ENCODE measurements around the gene TNMD.
"Not testable (repeated sequence)": the region's sequence is repeated elsewhere in the genome, so short reads cannot be mapped to it uniquely, and the experiment has no call there.

TNMD gene

DNA sequence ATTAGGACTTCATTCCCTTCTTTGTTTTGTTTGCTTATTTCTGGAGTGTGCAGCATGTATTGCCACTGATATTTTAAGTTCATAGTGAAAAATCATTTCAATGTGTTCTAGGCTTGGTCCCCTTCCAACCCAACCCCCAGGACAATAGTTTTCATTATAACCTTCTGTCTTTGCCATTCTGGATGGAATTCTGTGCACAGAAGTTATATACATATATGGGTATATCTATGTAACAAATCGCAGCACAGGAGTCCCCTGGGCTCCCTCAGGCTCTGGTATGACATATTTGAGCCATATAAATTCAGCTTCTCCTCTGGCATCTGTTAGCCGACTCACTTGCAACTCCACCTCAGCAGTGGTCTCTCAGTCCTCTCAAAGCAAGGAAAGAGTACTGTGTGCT lies at the start of gene TNMD:
TNMD (plus strand) TSS at position 326 of the 400 bp plus-strand sequence. CDS start 83 bp downstream, outside the sequence.
- no peak for DNase-seq

DNA sequence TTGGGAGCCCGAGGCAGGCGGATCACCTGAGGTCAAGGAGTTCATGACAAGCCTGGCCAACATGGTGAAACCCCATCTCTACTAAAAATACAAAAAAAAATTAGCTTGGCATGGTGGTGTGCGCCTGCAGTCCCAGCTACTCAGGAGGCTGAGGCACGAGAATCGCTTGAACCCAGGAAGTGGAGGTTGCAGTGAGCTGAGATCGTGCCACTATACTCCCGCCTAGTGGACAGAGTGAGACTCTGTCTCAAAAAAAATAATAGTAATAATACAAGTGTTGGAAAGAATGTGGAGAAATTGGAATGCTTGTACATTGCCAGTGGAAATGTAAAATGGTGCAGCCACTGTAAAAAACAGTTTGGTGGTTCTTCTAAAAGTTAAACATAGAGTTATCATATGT lies 19.2 kb upstream of the TNMD start:
- not testable (repeated sequence) for DNase-seq

DNA sequence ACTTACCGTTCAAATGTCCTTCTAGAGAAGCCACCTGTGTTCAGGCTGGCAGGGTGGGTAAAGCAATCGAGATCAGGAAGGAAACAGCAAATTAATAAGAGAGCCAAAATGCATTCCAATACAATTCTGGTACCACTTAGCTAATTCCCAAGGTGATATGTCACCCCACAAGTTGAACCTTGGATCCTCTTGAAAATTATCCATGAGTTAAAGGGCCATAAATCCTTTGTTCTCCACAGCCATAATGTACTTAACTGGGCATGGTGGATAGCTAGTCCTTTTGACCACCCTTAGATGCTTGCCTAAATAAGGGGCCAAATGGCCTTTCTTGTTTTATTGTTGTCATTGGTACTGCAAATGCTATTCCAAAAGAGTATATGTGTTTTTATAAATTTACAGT lies 2.0 kb downstream of the TNMD start:
- no peak for DNase-seq

GRCh38 chrX:100587861-100588260 lies 3.1 kb downstream of the TNMD start:
- DNase-seq = no peak

DNA sequence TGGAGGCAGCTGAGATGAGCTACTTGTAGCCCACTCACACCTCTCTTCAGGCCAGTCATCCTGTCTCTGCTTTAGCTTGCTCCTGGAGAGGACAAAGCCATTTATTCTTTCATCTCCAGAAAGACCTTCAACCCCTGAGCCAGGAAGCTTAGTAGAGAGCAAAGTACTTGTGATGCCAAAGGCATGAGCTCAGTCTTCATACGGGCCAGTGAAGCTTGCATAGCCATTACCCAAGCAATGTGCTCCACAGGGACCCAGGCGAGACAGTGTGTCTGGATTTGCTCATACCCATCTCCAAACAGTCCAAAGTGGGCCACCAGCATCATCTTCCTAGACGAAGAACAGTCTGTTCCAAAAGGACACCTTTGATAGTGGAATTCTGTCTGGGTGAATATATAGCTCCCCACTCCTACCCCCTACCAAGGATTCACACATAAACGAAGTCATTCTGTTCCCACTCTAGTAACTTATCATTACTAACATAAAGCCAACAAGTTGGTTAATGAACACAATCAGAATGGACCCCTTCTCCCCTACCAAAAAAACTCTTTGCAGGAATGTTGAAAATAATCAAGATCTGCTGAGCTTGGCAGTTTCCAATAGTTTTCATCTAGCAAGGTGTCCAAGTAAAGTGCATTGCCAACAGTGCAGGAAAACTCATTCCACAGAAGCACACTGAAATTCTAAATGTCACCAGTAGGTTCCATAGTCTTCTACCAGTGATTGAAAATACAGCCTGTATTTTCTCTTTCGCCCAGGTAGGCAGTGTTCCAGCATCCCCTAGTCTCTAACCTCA lies 6.7 kb downstream of the TNMD start:
- DNase-seq = no peak

DNA sequence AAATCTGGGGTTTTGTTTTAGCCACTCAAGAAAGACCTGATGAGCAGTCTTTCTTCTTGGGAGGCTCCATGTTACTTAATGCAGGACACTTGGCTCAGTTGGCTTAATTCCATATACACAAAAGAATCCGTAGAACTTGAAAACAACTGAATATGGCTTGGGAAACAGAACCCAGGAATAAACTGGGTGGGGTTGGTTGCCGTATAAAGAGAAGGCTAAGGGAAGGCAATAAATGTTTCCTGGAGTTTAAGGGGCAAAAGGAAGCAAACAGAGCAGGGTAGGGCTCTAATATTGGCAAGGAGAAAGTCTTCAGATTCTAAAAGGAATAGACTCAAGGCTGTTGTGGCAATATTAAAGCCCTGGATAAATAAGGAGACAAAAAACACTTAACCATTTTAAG lies 8.4 kb downstream of the TNMD start:
- no peak for DNase-seq

DNA sequence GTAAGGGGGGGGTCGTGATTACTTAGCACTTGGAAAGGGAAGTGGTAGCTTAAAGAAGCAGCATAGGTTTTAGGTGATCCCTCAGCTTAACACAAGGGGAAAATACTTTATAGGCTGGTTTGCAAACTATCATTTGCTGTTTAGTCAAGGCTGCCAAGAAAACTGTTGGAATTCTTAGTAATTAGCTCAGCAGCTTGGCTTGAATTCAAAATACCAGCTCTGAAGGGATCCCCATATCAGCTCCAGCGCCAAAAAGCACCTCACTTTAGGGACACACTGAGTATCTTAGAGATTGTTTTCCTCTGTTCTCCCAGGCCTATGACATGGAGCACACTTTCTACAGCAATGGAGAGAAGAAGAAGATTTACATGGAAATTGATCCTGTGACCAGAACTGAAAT lies 8.8 kb downstream of the TNMD start:
- no peak for DNase-seq

GRCh38 chrX:100596601-100597000 lies 11.9 kb downstream of the TNMD start:
- no peak for DNase-seq

- no peak for DNase-seq
Measured at GRCh38 chrX:100599456-100599855, 14.7 kb downstream of the TNMD start.

- no peak for DNase-seq
Measured at GRCh38 chrX:100600340-100600739, 15.6 kb downstream of the TNMD start.

DNA sequence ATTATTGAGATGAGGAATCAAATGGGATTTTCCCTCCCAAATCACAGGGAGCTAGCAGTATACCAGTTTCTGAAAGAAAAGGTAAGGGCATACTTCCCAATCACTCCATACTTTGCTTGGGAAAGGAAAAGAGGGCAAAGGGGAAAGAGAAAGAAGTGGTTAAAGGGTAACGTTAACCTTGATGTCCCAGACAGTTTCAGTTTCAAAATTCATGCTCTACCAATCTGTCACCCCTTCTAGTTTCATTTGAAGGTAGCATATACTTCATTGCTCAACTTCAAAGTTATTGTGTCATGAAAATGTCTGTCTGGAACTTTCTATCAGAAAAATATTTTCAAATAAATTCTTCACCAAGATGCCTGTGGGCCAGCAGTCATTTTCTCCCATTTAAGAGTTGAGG lies 16.0 kb downstream of the TNMD start:
- no peak for DNase-seq

- DNase-seq = no peak
Measured at GRCh38 chrX:100606753-100607152, 22.0 kb downstream of the TNMD start.

DNA sequence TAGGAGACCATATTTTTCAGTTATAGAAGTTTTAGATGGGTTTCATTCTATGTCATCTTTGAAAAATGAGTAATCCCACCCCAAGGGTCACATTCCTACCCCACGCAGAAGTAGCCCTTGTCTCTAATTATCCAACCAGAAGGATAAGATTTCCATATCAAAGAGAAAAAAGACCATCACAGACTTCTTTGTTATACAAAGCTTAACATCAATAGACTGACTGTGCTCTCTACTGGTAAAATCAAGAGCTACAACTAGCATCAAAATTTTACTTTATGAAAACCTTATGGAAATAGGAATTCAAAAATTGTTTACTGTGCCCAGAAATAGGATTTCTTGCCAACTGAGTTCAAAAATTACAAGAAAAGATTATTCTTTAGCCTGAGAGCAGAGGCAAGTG lies 24.9 kb downstream of the TNMD start:
- DNase-seq = no peak

GRCh38 chrX:100611951-100612350 lies 27.2 kb downstream of the TNMD start:
- no peak for DNase-seq

DNA sequence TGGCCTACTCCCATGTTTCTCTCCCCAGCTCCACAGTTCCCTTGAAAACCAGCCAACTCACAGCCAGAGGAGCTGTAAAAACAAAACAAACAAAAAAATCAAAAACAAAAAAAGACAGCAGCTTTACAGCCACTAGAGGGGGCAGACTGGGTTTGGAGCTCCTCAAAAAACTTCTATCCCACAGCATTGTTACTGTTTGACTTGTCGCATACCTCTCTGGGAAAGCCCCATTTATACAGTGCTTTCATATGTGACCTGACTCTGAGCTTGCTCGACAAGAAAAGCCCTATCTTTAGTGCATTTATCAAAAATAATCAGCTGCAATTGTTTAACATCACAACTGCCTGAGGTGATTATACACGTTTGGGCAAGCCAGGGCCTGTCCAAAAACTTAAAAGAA lies 30.3 kb downstream of the TNMD start:
- DNase-seq = no peak

GRCh38 chrX:100623001-100623400 lies 38.3 kb downstream of the TNMD start:
- DNase-seq = no peak

- DNase-seq = no peak
Measured at GRCh38 chrX:100625985-100626491, 41.3 kb downstream of the TNMD start.

DNA sequence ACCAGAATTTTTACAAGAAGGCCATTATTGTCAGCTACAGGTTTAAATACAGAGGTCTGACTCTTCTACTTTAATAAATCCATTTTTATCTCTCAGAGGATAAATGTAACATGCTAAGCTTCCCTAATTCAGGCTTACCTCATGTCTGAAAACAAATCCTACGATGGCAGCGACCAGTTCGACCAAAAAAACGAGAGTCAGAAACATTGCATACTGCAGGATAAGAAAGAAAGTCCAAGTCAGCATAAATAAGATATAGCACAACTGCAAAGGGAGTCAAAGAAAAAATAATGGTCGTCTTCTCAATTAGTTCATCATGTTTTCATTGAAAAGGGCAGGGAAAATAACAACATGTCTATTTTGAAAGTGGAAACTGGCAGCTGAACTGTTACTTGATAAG lies 50.3 kb downstream of the TNMD start:
- DNase-seq = no peak

GRCh38 chrX:100635989-100636320 lies 51.2 kb downstream of the TNMD start:
- no peak for DNase-seq

DNA sequence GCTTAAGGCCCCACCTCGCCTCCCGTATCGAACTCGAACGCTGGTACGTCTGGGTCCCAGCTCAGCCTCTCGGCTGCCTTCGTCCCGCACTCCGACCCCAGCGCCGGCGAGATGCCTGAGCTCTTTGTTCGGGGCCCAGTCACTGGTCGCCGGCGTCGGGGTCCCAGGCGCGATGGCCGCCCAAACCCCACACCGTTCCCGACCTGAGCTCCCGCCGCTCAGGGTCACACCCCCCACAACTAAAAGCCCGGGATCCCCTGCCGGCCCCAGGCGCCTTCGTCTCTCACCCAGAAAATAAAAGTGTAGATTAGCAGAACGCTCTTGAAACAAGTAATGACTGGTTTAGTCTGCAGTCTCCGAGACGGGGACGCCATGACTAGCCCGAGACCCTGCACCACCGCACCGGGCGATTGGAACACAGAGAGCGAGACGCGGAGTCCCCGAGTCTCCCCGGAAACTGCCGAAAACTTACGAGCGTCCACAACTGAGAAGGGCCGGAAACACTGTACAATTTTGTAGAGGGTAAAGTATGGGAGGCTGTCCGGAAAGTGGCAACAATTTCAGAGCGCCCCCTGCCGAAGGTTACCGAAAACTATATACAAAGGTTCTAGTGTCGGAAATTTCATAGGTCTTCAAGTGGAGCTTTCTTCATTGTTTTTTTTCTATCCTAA lies 51.7 kb downstream of the TNMD start, which contains the start of gene TSPAN6:
TSPAN6 (minus strand) TSS at position 486 of the 671 bp plus-strand sequence; CDS start at position 374, 112 bp downstream.
- no peak for DNase-seq

GRCh38 chrX:100642290-100642689 lies 57.6 kb downstream of the TNMD start:
- no peak for DNase-seq

GRCh38 chrX:100643212-100643611 lies 58.5 kb downstream of the TNMD start:
- no peak for DNase-seq

DNA sequence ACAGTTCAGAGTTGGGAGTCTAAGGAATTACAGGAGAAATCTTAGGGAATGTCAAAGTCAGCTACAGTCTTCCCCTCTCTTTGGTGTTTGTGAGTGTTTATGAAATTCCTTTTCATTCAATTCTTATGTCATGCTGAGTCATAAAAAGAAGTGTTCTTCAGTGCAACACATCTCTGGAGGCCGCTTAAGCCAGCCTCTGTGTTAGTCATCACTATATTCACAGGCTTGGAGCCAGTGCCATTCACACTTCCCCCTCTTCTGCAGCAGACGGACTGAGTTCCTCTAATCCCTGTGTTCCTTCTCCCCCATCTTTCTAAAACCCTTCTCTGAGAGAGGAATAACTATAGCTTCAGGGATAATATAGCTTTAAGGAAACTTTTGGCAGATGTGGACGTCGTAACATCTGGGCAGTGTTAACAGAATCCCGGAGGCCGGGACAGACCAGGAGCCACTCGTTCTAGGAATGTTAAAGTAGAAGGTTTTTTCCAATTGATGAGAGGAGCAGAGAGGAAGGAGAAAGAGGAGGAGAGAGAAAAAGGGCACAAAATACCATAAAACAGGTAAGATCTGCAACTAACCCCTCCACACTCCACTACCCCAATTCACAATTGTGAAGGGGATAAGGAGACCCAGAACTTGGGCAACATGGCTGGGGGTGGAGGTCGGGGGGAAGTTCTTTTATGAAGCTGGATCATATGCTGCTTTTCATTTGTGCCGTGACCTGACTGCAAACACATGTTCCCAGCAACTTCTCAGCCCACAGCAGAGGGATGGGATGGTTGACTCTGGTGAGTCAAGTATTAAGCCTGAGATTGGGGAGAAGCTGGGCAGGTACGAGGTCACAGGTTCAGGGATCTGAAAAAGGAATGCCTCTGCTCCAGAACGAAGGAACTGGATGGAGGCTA lies 59.5 kb downstream of the TNMD start, which contains the start of gene SRPX2:
SRPX2 (plus strand) TSS at position 244 of the 905 bp plus-strand sequence. CDS start 2,124 bp downstream, outside the sequence.
- no peak for DNase-seq

All from NCI-H187 treated with DMSO at 0.1 percent for 48 hours (cell line).